WTC11 (cell line): Measurements from ENCODE around the gene ZNF470.

ENCODE experiments used
- CREM ChIP-seq: sonication (generic); formaldehyde crosslinking; IDR thresholded peaks from 2 replicates; pipeline ENCODE4 v1.8.1; 2022; ENCODE audit warnings: mild to moderate bottlenecking, missing genetic modification reagents, moderate library complexity
- ETV6 ChIP-seq: sonication (generic); formaldehyde crosslinking; IDR thresholded peaks from 2 replicates; pipeline ENCODE4 v1.8.1; 2022; ENCODE audit warnings: mild to moderate bottlenecking, missing genetic modification reagents
- JUN ChIP-seq: sonication (generic); formaldehyde crosslinking; IDR thresholded peaks from 2 replicates; pipeline ENCODE4 v1.8.0; 2023; ENCODE audit warnings: mild to moderate bottlenecking, missing genetic modification reagents
- NFYB ChIP-seq: sonication (generic); formaldehyde crosslinking; conservative IDR thresholded peaks from 2 replicates; pipeline ENCODE4 v1.8.0; 2022; ENCODE audit warnings: low read depth, missing genetic modification reagents
- NR1H2 ChIP-seq: sonication (generic); formaldehyde crosslinking; IDR thresholded peaks from 2 replicates; pipeline ENCODE4 v1.9.0; 2021; ENCODE audit warnings: mild to moderate bottlenecking, moderate library complexity, missing genetic modification reagents
- TEAD4 ChIP-seq: sonication (generic); formaldehyde crosslinking; IDR thresholded peaks from 2 replicates; pipeline ENCODE4 v1.8.0; 2022; ENCODE audit warnings: mild to moderate bottlenecking, missing genetic modification reagents
- TF ChIP-seq, protein P1 (sequence below): sonication (generic); formaldehyde crosslinking; IDR thresholded peaks from 2 replicates; pipeline ENCODE4 v1.8.0; 2022; ENCODE audit warnings: mild to moderate bottlenecking, missing genetic modification reagents
- TF ChIP-seq, protein P2 (sequence below): fragments of 200-600 bp; IDR thresholded peaks from 2 replicates; pipeline ENCODE4 v1.8.0; 2022; ENCODE audit warnings: antibody characterized with exemption
- TF ChIP-seq, protein P3 (sequence below): sonication (generic); formaldehyde crosslinking; IDR thresholded peaks from 2 replicates; pipeline ENCODE4 v1.8.1; 2023; ENCODE audit warnings: mild to moderate bottlenecking, missing genetic modification reagents, moderate library complexity
- TF ChIP-seq, protein P4 (sequence below): sonication (generic); formaldehyde crosslinking; IDR thresholded peaks from 2 replicates; pipeline ENCODE4 v1.8.1; 2022; ENCODE audit warnings: low read depth, missing genetic modification reagents, borderline replicate concordance
- TF ChIP-seq, protein P5 (sequence below): fragments of 250-450 bp; sonication (Bioruptor Pico); IDR thresholded peaks from 2 replicates; pipeline ENCODE4 v1.9.0; 2021; ENCODE audit warnings: mild to moderate bottlenecking
- TF ChIP-seq, protein P6 (sequence below): sonication (generic); formaldehyde crosslinking; IDR thresholded peaks from 2 replicates; pipeline ENCODE4 v1.8.1; 2022; ENCODE audit warnings: missing genetic modification reagents, borderline replicate concordance
- TF ChIP-seq, protein P7 (sequence below): sonication (generic); formaldehyde crosslinking; conservative IDR thresholded peaks from 2 replicates; pipeline ENCODE4 v1.8.1; 2023; ENCODE audit warnings: mild to moderate bottlenecking, low read depth, missing genetic modification reagents, moderate library complexity

DNA sequence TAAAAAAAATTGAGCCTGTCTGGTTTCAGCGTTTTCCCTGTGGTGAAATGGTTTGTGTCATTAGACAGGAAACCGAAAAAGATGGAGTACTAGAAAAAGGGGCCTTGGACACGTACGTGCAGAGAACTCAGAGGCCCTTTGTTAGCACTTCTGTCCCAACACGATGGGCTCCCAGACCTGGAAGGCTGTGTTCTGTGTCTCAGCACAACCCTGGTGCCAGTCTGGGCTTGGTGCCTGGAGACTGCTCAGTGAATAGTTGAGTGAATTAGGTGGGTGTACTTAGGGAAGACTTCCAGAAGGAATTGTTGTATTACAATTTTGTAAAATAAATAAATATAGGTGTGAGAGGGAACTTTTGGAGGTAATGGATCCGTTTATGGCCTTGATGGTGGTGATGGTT is 36.6 kb downstream of the ZNF470 start:
- TF ChIP-seq, protein P1, sequence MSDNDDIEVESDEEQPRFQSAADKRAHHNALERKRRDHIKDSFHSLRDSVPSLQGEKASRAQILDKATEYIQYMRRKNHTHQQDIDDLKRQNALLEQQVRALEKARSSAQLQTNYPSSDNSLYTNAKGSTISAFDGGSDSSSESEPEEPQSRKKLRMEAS (CRISPR knock-in tag): no peak
- no peak for TF ChIP-seq JUN
- TF ChIP-seq, protein P2, sequence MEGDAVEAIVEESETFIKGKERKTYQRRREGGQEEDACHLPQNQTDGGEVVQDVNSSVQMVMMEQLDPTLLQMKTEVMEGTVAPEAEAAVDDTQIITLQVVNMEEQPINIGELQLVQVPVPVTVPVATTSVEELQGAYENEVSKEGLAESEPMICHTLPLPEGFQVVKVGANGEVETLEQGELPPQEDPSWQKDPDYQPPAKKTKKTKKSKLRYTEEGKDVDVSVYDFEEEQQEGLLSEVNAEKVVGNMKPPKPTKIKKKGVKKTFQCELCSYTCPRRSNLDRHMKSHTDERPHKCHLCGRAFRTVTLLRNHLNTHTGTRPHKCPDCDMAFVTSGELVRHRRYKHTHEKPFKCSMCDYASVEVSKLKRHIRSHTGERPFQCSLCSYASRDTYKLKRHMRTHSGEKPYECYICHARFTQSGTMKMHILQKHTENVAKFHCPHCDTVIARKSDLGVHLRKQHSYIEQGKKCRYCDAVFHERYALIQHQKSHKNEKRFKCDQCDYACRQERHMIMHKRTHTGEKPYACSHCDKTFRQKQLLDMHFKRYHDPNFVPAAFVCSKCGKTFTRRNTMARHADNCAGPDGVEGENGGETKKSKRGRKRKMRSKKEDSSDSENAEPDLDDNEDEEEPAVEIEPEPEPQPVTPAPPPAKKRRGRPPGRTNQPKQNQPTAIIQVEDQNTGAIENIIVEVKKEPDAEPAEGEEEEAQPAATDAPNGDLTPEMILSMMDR: no peak
- no peak for TF ChIP-seq NR1H2 (CRISPR knock-in tag)
- no peak for TF ChIP-seq TEAD4
- no peak for TF ChIP-seq NFYB (CRISPR knock-in tag)
- TF ChIP-seq, protein P3, sequence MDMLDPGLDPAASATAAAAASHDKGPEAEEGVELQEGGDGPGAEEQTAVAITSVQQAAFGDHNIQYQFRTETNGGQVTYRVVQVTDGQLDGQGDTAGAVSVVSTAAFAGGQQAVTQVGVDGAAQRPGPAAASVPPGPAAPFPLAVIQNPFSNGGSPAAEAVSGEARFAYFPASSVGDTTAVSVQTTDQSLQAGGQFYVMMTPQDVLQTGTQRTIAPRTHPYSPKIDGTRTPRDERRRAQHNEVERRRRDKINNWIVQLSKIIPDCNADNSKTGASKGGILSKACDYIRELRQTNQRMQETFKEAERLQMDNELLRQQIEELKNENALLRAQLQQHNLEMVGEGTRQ (CRISPR knock-in tag): no peak
- TF ChIP-seq, protein P4, sequence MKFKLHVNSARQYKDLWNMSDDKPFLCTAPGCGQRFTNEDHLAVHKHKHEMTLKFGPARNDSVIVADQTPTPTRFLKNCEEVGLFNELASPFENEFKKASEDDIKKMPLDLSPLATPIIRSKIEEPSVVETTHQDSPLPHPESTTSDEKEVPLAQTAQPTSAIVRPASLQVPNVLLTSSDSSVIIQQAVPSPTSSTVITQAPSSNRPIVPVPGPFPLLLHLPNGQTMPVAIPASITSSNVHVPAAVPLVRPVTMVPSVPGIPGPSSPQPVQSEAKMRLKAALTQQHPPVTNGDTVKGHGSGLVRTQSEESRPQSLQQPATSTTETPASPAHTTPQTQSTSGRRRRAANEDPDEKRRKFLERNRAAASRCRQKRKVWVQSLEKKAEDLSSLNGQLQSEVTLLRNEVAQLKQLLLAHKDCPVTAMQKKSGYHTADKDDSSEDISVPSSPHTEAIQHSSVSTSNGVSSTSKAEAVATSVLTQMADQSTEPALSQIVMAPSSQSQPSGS (CRISPR knock-in tag): no peak
- no peak for TF ChIP-seq CREM (CRISPR knock-in tag)
- TF ChIP-seq, protein P5, sequence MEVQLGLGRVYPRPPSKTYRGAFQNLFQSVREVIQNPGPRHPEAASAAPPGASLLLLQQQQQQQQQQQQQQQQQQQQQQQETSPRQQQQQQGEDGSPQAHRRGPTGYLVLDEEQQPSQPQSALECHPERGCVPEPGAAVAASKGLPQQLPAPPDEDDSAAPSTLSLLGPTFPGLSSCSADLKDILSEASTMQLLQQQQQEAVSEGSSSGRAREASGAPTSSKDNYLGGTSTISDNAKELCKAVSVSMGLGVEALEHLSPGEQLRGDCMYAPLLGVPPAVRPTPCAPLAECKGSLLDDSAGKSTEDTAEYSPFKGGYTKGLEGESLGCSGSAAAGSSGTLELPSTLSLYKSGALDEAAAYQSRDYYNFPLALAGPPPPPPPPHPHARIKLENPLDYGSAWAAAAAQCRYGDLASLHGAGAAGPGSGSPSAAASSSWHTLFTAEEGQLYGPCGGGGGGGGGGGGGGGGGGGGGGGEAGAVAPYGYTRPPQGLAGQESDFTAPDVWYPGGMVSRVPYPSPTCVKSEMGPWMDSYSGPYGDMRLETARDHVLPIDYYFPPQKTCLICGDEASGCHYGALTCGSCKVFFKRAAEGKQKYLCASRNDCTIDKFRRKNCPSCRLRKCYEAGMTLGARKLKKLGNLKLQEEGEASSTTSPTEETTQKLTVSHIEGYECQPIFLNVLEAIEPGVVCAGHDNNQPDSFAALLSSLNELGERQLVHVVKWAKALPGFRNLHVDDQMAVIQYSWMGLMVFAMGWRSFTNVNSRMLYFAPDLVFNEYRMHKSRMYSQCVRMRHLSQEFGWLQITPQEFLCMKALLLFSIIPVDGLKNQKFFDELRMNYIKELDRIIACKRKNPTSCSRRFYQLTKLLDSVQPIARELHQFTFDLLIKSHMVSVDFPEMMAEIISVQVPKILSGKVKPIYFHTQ (CRISPR knock-in tag): no peak
- TF ChIP-seq ETV6 (CRISPR knock-in tag): no peak
- TF ChIP-seq, protein P6, sequence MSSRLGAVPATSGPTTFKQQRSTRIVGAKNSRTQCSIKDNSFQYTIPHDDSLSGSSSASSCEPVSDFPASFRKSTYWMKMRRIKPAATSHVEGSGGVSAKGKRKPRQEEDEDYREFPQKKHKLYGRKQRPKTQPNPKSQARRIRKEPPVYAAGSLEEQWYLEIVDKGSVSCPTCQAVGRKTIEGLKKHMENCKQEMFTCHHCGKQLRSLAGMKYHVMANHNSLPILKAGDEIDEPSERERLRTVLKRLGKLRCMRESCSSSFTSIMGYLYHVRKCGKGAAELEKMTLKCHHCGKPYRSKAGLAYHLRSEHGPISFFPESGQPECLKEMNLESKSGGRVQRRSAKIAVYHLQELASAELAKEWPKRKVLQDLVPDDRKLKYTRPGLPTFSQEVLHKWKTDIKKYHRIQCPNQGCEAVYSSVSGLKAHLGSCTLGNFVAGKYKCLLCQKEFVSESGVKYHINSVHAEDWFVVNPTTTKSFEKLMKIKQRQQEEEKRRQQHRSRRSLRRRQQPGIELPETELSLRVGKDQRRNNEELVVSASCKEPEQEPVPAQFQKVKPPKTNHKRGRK: no peak
- TF ChIP-seq, protein P7, sequence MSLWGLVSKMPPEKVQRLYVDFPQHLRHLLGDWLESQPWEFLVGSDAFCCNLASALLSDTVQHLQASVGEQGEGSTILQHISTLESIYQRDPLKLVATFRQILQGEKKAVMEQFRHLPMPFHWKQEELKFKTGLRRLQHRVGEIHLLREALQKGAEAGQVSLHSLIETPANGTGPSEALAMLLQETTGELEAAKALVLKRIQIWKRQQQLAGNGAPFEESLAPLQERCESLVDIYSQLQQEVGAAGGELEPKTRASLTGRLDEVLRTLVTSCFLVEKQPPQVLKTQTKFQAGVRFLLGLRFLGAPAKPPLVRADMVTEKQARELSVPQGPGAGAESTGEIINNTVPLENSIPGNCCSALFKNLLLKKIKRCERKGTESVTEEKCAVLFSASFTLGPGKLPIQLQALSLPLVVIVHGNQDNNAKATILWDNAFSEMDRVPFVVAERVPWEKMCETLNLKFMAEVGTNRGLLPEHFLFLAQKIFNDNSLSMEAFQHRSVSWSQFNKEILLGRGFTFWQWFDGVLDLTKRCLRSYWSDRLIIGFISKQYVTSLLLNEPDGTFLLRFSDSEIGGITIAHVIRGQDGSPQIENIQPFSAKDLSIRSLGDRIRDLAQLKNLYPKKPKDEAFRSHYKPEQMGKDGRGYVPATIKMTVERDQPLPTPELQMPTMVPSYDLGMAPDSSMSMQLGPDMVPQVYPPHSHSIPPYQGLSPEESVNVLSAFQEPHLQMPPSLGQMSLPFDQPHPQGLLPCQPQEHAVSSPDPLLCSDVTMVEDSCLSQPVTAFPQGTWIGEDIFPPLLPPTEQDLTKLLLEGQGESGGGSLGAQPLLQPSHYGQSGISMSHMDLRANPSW (CRISPR knock-in tag): no peak
